ENCODE measurements around the gene FOXP1.
A peak's percentile ranks its signal among the peaks of the same experiment; 100 is the strongest.

FOXP1 gene

DNA sequence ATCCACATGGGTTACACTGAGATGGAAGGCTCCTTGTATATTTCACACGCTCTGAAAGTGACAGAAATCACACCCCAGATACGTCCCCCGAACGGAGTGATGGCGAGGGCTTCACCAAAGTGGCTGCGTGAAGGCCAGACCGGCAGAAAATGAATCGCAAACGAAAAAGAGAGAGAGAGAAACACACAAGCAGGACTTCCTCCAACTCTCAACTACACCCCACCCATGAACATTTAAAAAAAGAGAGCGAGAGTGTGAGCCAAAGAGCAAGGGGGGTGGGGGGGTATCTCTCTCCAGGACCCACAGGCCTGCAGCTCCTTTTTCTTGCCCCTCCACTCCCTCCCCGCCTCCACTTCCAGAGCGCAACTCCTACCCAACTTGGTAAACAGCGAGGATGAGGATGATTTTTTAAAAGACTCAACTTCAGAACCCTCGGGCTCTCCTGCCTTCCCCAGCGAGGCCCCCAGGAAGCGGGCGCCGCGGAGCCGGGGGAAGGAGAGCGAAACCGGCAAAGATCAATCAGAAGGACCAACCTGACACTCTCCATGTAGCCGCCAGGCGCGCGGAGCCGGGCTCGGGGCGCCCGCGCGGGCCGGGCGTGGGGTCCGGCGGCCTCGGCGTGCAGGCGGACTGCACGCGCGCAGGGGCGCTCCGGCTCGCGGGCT lies 519.1 kb downstream of the FOXP1 start:
- Histone ChIP-seq H3K4me3 (ENCODE audit: severe bottlenecking) (peak overlapping the region; percentile 63), H3K9me3 (ENCODE audit: severe bottlenecking) (no peaks in the 10 kb centered on the region), H3K4me1 (ENCODE audit: insufficient read depth, poor library complexity, severe bottlenecking) (peaks cover 52% of the 10 kb centered on the region), H3K36me3 (ENCODE audit: low read depth) (no peaks in the 10 kb centered on the region), H3K27ac (ENCODE audit: poor library complexity, severe bottlenecking) (peak overlapping the region; percentile 96), H3K27me3 (ENCODE audit: insufficient read depth, poor library complexity, severe bottlenecking) (no peaks in the 10 kb centered on the region)
- DNase-seq (ENCODE audit: low spot score) = no peak
- TF ChIP-seq, protein P1, sequence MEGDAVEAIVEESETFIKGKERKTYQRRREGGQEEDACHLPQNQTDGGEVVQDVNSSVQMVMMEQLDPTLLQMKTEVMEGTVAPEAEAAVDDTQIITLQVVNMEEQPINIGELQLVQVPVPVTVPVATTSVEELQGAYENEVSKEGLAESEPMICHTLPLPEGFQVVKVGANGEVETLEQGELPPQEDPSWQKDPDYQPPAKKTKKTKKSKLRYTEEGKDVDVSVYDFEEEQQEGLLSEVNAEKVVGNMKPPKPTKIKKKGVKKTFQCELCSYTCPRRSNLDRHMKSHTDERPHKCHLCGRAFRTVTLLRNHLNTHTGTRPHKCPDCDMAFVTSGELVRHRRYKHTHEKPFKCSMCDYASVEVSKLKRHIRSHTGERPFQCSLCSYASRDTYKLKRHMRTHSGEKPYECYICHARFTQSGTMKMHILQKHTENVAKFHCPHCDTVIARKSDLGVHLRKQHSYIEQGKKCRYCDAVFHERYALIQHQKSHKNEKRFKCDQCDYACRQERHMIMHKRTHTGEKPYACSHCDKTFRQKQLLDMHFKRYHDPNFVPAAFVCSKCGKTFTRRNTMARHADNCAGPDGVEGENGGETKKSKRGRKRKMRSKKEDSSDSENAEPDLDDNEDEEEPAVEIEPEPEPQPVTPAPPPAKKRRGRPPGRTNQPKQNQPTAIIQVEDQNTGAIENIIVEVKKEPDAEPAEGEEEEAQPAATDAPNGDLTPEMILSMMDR (IDR thresholded peaks at IDR 0.05; ENCODE audit: poor library complexity, severe bottlenecking) = no peak
- peak; percentile 29 for ATAC-seq (ENCODE audit: low read depth)

DNA sequence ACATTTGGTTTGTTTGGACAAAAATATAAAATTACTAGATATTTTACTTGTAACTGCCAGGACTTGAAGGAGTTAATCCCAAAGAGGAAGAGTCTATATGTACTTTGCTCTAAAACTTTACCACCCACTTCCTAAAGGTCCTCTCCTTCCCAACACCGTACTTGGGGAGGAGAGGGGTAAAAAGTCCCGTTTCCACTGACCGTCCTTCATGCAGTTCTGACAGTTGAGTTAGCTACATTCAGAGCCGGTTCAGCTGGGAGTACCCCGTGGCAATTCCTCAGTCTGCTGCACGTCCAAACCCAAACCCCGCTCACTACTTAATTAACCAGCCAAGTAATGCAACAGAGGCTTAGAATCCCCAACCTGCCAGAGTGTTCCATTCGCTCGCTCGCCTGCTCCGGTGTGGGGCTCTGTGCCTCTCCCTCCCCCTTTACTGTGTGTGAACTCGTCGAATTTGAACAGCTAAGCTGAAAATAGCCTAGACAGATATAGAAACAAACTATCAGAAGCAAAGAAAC lies 519.7 kb downstream of the FOXP1 start:
- peak overlapping the region; percentile 96 for H3K27ac ChIP-seq (ENCODE audit: poor library complexity, severe bottlenecking)
- no peaks in the 10 kb centered on the region for H3K27me3 ChIP-seq (ENCODE audit: insufficient read depth, poor library complexity, severe bottlenecking)
- H3K36me3 ChIP-seq (ENCODE audit: low read depth) = no peaks in the 10 kb centered on the region
- peak overlapping the region; percentile 63 for H3K4me3 ChIP-seq (ENCODE audit: severe bottlenecking)
- TF ChIP-seq, protein P1 (IDR thresholded peaks at IDR 0.05; ENCODE audit: poor library complexity, severe bottlenecking) = no peak
- ATAC-seq (ENCODE audit: low read depth) = peak; percentile 44
- H3K9me3 ChIP-seq (ENCODE audit: severe bottlenecking) = no peaks in the 10 kb centered on the region
- DNase-seq (ENCODE audit: low spot score) = no peak
- peaks cover 52% of the 10 kb centered on the region for H3K4me1 ChIP-seq (ENCODE audit: insufficient read depth, poor library complexity, severe bottlenecking)

DNA sequence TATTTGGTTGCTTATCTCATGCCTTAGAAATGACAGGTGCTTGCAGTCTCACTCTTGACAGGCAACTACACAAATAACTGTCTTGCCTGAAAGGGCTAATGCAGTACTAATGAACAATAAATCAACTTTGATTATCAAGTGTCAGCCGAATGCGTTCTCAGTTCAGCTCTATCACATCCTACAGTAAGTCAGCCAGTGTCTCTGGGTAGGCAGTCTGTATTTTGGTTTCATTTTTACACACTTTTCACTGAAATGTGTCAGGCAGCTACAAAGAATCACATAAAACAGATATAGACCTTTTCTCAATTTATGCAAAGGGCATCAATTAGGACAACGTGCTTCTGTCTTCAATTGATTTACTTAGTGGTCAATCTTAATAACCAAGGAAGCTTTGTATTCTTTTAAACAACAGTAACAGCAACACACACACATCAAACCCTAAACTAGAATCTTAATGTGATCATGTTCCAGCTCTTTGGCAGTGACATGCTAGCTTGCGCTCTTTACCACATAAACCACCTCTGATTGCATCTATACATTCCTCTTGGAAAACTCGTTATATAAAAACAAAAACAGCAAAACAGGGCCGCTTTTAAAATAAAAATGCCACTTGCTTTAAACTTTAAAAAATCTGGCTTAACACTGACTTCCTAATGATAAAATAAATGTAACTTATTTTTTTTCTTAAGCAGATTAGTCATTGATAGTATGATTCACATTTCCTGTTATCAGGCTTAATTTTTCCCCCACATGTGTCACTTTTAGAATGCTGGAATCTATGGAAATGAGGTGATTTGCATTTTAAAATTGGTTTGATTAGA lies 520.4 kb downstream of the FOXP1 start:
- Histone ChIP-seq H3K27ac (ENCODE audit: poor library complexity, severe bottlenecking) (peak overlapping the region; percentile 96), H3K4me1 (ENCODE audit: insufficient read depth, poor library complexity, severe bottlenecking) (peaks cover 52% of the 10 kb centered on the region), H3K27me3 (ENCODE audit: insufficient read depth, poor library complexity, severe bottlenecking) (no peaks in the 10 kb centered on the region), H3K36me3 (ENCODE audit: low read depth) (no peaks in the 10 kb centered on the region), H3K4me3 (ENCODE audit: severe bottlenecking) (peak overlapping the region; percentile 63), H3K9me3 (ENCODE audit: severe bottlenecking) (no peaks in the 10 kb centered on the region)
- TF ChIP-seq, protein P1 (IDR thresholded peaks at IDR 0.05; ENCODE audit: poor library complexity, severe bottlenecking) = no peak
- DNase-seq (ENCODE audit: low spot score) (no peak), ATAC-seq (ENCODE audit: low read depth) (no peak)

DNA sequence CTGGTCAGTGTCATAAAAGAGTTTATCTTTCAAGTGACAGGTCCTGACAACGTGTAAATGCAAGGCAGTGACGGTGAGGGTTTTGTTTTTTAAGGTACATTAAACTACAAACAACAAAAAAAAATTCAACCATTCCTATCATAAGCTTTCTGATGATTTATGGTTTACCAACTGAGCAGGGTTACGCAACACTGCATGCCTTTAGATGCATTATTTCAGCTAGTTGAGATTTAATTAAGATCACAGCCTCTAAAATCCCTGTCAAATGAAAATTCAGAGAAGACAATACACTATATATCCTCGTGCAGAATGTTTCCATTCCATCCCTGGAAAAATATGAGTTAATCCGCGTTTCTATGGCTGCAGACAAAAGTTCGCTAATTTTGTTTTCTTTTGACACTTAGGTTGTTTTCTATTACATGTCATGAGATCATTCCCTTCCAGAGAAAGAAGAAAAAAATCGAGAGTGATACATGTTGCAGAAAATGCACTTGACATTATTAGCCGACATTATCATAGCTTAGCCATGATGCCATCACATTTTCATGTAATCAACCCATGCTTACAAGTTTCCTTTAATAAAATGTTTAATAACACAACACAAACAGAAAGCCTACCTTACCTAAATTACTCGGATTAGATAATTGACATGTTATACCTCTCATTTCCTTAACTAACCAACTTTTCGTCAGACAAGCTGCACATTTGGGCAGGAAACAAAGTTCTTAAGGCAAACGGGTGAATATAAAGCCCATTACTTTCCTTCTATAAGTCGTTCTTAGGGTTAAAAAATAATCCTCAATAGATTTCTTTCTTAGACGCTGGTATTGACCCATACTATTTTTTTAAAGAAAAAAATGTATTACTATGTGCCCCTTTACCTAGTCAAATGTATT lies 521.2 kb downstream of the FOXP1 start:
- DNase-seq (ENCODE audit: low spot score) = no peak
- no peak for ATAC-seq (ENCODE audit: low read depth)
- H3K4me1 ChIP-seq (ENCODE audit: insufficient read depth, poor library complexity, severe bottlenecking) = peaks cover 55% of the 10 kb centered on the region
- no peaks in the 10 kb centered on the region for H3K27me3 ChIP-seq (ENCODE audit: insufficient read depth, poor library complexity, severe bottlenecking)
- H3K9me3 ChIP-seq (ENCODE audit: severe bottlenecking) = no peaks in the 10 kb centered on the region
- peak overlapping the region; percentile 96 for H3K27ac ChIP-seq (ENCODE audit: poor library complexity, severe bottlenecking)
- TF ChIP-seq, protein P1 (IDR thresholded peaks at IDR 0.05; ENCODE audit: poor library complexity, severe bottlenecking) = no peak
- no peaks in the 10 kb centered on the region for H3K36me3 ChIP-seq (ENCODE audit: low read depth)
- peak overlapping the region; percentile 63 for H3K4me3 ChIP-seq (ENCODE audit: severe bottlenecking)
